DOHH2 (cell line): Measurements from ENCODE around the gene SRPK2.

Source experiments
- H3F3A ChIP-seq: fragments of 200-600 bp; sonication (generic), shearing (Covaris generic); 2 replicates; pipeline ENCODE4 v1.6.0; 2016; ENCODE audit warnings: antibody characterized with exemption, mild to moderate bottlenecking; ENCODE audit not compliant: control insufficient read depth, insufficient read depth
- H3K27ac ChIP-seq: fragments of 200-600 bp; sonication (generic); 2 replicates; pipeline ENCODE4 v1.5.1; 2014; ENCODE audit warnings: low read depth, mild to moderate bottlenecking, low read length, moderate library complexity
- H3K27me3 ChIP-seq: fragments of 200-600 bp; sonication (generic); 2 replicates; pipeline ENCODE4 v1.6.1; 2014; ENCODE audit warnings: mild to moderate bottlenecking, low read length, mixed read lengths; ENCODE audit not compliant: control insufficient read depth
- H3K36me3 ChIP-seq: fragments of 200-600 bp; sonication (generic); 2 replicates; pipeline ENCODE4 v1.6.1; 2014; ENCODE audit warnings: mild to moderate bottlenecking, low read length, moderate library complexity, mixed read lengths; ENCODE audit not compliant: control insufficient read depth
- H3K4me1 ChIP-seq: fragments of 200-600 bp; sonication (generic); 2 replicates; pipeline ENCODE4 v1.6.1; 2014; ENCODE audit warnings: mild to moderate bottlenecking, low read length, mixed read lengths; ENCODE audit not compliant: control insufficient read depth
- H3K4me2 ChIP-seq: fragments of 200-600 bp; sonication (generic); 2 replicates; pipeline ENCODE4 v1.6.0; 2014; ENCODE audit warnings: mild to moderate bottlenecking, low read length, moderate library complexity
- H3K4me3 ChIP-seq: fragments of 200-600 bp; sonication (generic); 2 replicates; pipeline ENCODE4 v1.5.1; 2014; ENCODE audit warnings: mild to moderate bottlenecking, low read length, mixed read lengths
- H3K79me2 ChIP-seq: fragments of 200-600 bp; sonication (generic); 2 replicates; pipeline ENCODE4 v1.6.1; 2014; ENCODE audit warnings: mild to moderate bottlenecking, low read length, mixed read lengths; ENCODE audit not compliant: control insufficient read depth
- H3K9me2 ChIP-seq: fragments of 200-600 bp; sonication (generic); replicated peaks from 2 replicates; pipeline ENCODE4 v1.6.1; 2014; ENCODE audit warnings: mild to moderate bottlenecking, low read length, mixed read lengths; ENCODE audit not compliant: control insufficient read depth
- H3K9me3 ChIP-seq: fragments of 200-600 bp; sonication (generic); 2 replicates; pipeline ENCODE4 v1.6.1; 2014; ENCODE audit warnings: antibody characterized with exemption, low read length, mixed read lengths; ENCODE audit not compliant: control insufficient read depth, insufficient read depth
- H4K20me1 ChIP-seq: fragments of 200-600 bp; sonication (generic); 2 replicates; pipeline ENCODE4 v1.6.0; 2014; ENCODE audit warnings: low read depth, mild to moderate bottlenecking, antibody characterized with exemption, low read length, moderate library complexity; ENCODE audit not compliant: control insufficient read depth, insufficient read depth
- EZH2phosphoT487 ChIP-seq: fragments of 200-600 bp; sonication (generic); IDR thresholded peaks from 2 replicates; pipeline ENCODE4 v1.6.1; 2017; ENCODE audit warnings: borderline replicate concordance, mild to moderate bottlenecking, antibody characterized with exemption, low read length, moderate library complexity, mixed read lengths
- TF ChIP-seq, protein P1 (sequence below): fragments of 200-600 bp; sonication (generic); IDR thresholded peaks from one replicate; pipeline ENCODE4 v1.5.1; 2014; ENCODE audit warnings: antibody characterized with exemption, mild to moderate bottlenecking, low read depth, low read length; ENCODE audit not compliant: poor library complexity, severe bottlenecking

SRPK2 gene

DNA sequence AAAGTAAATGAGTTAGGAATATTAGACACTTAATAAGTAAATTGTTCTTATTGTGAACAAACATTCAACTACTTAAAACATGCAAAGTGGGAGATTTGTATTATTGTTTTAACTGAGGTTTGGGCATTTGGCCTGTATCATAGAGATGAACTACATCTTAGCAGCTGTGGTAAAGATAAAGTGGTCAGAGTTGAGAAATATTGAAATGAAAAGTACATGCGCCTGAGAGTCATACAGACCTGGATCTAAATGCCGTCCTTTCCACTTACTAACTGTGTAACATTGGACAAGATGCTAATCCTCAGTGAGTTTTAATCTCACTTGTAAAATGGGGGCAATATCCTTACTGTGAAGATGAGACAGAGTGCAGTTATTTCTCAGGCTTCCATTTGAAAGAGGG is 300.3 kb downstream of the SRPK2 start:
- Histone ChIP-seq H3K79me2 (peaks cover 9% of the 10 kb centered on the region; the same call in 1 of the 2 replicates), H3K9me3 (no peaks in the 10 kb centered on the region), H3F3A (peaks cover 7% of the 10 kb centered on the region; the same call in 1 of the 2 replicates), H3K27ac (no peak overlapping the region), H3K27me3 (no peaks in the 10 kb centered on the region), H3K4me3 (no peak overlapping the region), H3K36me3 (peaks cover 81% of the 10 kb centered on the region), H3K4me1 (no peaks in the 10 kb centered on the region), H4K20me1 (peaks cover 5% of the 10 kb centered on the region; the same call in 1 of the 2 replicates), H3K9me2 (no peaks in the 10 kb centered on the region), H3K4me2 (no peak overlapping the region)
- TF ChIP-seq EZH2phosphoT487: no peak
- TF ChIP-seq, protein P1, sequence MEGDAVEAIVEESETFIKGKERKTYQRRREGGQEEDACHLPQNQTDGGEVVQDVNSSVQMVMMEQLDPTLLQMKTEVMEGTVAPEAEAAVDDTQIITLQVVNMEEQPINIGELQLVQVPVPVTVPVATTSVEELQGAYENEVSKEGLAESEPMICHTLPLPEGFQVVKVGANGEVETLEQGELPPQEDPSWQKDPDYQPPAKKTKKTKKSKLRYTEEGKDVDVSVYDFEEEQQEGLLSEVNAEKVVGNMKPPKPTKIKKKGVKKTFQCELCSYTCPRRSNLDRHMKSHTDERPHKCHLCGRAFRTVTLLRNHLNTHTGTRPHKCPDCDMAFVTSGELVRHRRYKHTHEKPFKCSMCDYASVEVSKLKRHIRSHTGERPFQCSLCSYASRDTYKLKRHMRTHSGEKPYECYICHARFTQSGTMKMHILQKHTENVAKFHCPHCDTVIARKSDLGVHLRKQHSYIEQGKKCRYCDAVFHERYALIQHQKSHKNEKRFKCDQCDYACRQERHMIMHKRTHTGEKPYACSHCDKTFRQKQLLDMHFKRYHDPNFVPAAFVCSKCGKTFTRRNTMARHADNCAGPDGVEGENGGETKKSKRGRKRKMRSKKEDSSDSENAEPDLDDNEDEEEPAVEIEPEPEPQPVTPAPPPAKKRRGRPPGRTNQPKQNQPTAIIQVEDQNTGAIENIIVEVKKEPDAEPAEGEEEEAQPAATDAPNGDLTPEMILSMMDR: no peak

DNA sequence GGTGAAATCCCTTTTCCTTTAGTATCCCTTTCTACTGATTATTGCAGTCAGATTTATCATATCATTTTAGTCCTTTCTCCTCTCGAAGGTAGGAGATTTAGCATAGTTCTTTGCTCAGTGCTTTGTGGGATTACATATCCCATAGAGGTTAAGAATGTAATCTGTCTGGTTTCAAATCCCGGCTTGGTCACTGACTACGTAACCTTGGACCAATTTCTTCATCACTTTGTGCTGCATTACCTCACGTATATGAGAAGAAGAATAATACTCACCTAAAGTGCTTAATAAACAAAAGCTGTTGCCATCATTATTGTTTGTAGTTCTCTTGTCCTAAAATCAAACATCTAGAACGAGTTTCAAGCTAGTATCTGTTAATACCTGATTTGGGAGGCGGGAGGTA is 300.7 kb downstream of the SRPK2 start:
- no peaks in the 10 kb centered on the region for H3K27me3 ChIP-seq
- no peaks in the 10 kb centered on the region for H3K9me3 ChIP-seq
- H3K79me2 ChIP-seq: peaks cover 9% of the 10 kb centered on the region; the same call in 1 of the 2 replicates
- H3K4me3 ChIP-seq: no peak overlapping the region
- no peak overlapping the region for H3K4me2 ChIP-seq
- no peak overlapping the region for H3K27ac ChIP-seq
- H3K9me2 ChIP-seq: no peaks in the 10 kb centered on the region
- H3K4me1 ChIP-seq: no peaks in the 10 kb centered on the region
- peaks cover 7% of the 10 kb centered on the region; the same call in 1 of the 2 replicates for H3F3A ChIP-seq
- peaks cover 5% of the 10 kb centered on the region; the same call in 1 of the 2 replicates for H4K20me1 ChIP-seq
- TF ChIP-seq, protein P1: no peak
- no peak for TF ChIP-seq EZH2phosphoT487
- H3K36me3 ChIP-seq: peaks cover 82% of the 10 kb centered on the region

- Histone ChIP-seq H3K9me2 (no peaks in the 10 kb centered on the region), H3F3A (peaks cover 7% of the 10 kb centered on the region; the same call in 1 of the 2 replicates), H3K4me2 (no peak overlapping the region), H3K36me3 (peaks cover 81% of the 10 kb centered on the region), H4K20me1 (peaks cover 5% of the 10 kb centered on the region; the same call in 1 of the 2 replicates), H3K4me1 (no peaks in the 10 kb centered on the region), H3K9me3 (no peaks in the 10 kb centered on the region), H3K79me2 (peaks cover 9% of the 10 kb centered on the region; the same call in 1 of the 2 replicates), H3K27me3 (no peaks in the 10 kb centered on the region), H3K4me3 (no peak overlapping the region), H3K27ac (no peak overlapping the region)
- no peak for TF ChIP-seq EZH2phosphoT487
- TF ChIP-seq, protein P1: no peak
Measured at GRCh38 chr7:105086850-105087249, 301.9 kb downstream of the SRPK2 start.
